PC-3 (cell line): ENCODE measurements around the gene SMOC2. TPM values are rescaled to one million over a fixed set of nuclear protein-coding genes. Genes with fewer than 3 reads are reported as not detected.

Experiments
- ATAC-seq: fragments of 200-7000 bp; cut with Tn5 transposase; 2 replicates; pipeline ENCODE4 v1.9.1; 2020; ENCODE audit warnings: mild to moderate bottlenecking, moderate library complexity
- BruUV-seq: library from RNA; stranded (reverse); fragments of 400-500 nt; replicated peaks from 2 replicates; lab custom pipeline; 2021; lab: Mats Ljungman, UMichigan
- CTCF ChIA-PET: fragments of 300-600 bp; sonication (Branson Sonifier 250); formaldehyde crosslinking; loops from one replicate; lab custom pipeline; 2022; ENCODE audit warnings: antibody characterized with exemption; lab: Charles Lee
- POLR2A ChIA-PET: fragments of 300-600 bp; sonication (Branson Sonifier 250); formaldehyde crosslinking; loops from one replicate; lab custom pipeline; 2022; ENCODE audit warnings: antibody characterized with exemption; ENCODE audit not compliant: unreplicated experiment; lab: Charles Lee
- DNase-seq: peaks from one replicate; pipeline ENCODE4 v3.0.0-alpha.2; 2015
- H2AFZ ChIP-seq: fragments of 300-600 bp; sonication (generic); 2 replicates; pipeline ENCODE4 v1.6.0; 2016; ENCODE audit warnings: antibody characterized with exemption, low read length
- H3F3A ChIP-seq: fragments of 300-600 bp; sonication (generic); one replicate; pipeline ENCODE4 v1.6.0; 2017; ENCODE audit warnings: antibody characterized with exemption, low read length, control low read depth, mild to moderate bottlenecking; ENCODE audit not compliant: unreplicated experiment
- H3K27ac ChIP-seq: fragments of 300-600 bp; sonication (generic); 2 replicates; pipeline ENCODE4 v1.5.1; 2016; ENCODE audit warnings: mild to moderate bottlenecking, low read length
- H3K27me3 ChIP-seq: fragments of 300-600 bp; sonication (generic); 2 replicates; pipeline ENCODE4 v1.6.1; 2016; ENCODE audit warnings: low read length, mixed read lengths
- H3K36me3 ChIP-seq: fragments of 300-600 bp; sonication (generic); 2 replicates; pipeline ENCODE4 v1.6.1; 2016; ENCODE audit warnings: low read depth, mixed run types, low read length, mixed read lengths
- H3K4me1 ChIP-seq: fragments of 300-600 bp; sonication (generic); 2 replicates; pipeline ENCODE4 v1.5.1; 2016; ENCODE audit warnings: low read length; ENCODE audit not compliant: insufficient read depth
- H3K4me2 ChIP-seq: fragments of 300-600 bp; sonication (generic); 2 replicates; pipeline ENCODE4 v1.6.0; 2016; ENCODE audit warnings: low read length
- H3K4me3 ChIP-seq: fragments of 300-600 bp; sonication (generic); 2 replicates; pipeline ENCODE4 v1.5.1; 2016; ENCODE audit warnings: mild to moderate bottlenecking, low read length, mixed read lengths
- H3K79me2 ChIP-seq: fragments of 300-600 bp; sonication (generic); 2 replicates; pipeline ENCODE4 v1.6.1; 2017; ENCODE audit warnings: low read length, mixed read lengths
- H3K9ac ChIP-seq: fragments of 300-600 bp; sonication (generic); 2 replicates; pipeline ENCODE4 v1.6.0; 2016; ENCODE audit warnings: mild to moderate bottlenecking, low read length
- H3K9me2 ChIP-seq: fragments of 300-600 bp; sonication (generic); replicated peaks from 2 replicates; pipeline ENCODE4 v1.6.1; 2016; ENCODE audit warnings: mixed run types, low read length, mixed read lengths
- H3K9me3 ChIP-seq: fragments of 300-600 bp; sonication (generic); 2 replicates; pipeline ENCODE4 v1.6.1; 2016; ENCODE audit warnings: low read length, mixed read lengths
- H4K20me1 ChIP-seq: fragments of 300-600 bp; sonication (generic); 2 replicates; pipeline ENCODE4 v1.6.1; 2016; ENCODE audit warnings: low read length, mixed read lengths
- CTCF ChIP-seq: fragments of 300-600 bp; sonication (generic); conservative IDR thresholded peaks from 2 replicates; pipeline ENCODE4 v1.5.1; 2017; ENCODE audit warnings: antibody characterized with exemption, low read depth, mild to moderate bottlenecking, low read length
- EZH2 ChIP-seq: fragments of 300-600 bp; sonication (generic); IDR thresholded peaks from one replicate; pipeline ENCODE4 v1.6.1; 2017; ENCODE audit warnings: antibody characterized with exemption, mild to moderate bottlenecking, low read length; ENCODE audit not compliant: unreplicated experiment
- EZH2phosphoT487 ChIP-seq: fragments of 300-600 bp; sonication (generic); IDR thresholded peaks from 2 replicates; pipeline ENCODE4 v1.6.1; 2018; ENCODE audit warnings: mild to moderate bottlenecking, antibody characterized with exemption, low read length, borderline replicate concordance
- intact Hi-C: fragments of 100-400 bp; cut with micrococcal nuclease; formaldehyde crosslinking; loops from 2 replicates; pipeline ENCODE4 v1.9.0; 2023
- total RNA-seq: library from RNA; depleted of rRNA; stranded (reverse); fragments of >200 nt; gene quantifications from 2 replicates; pipeline ENCODE4 v1.2.3, GENCODE V29; 2014

The SMOC2 gene
- total RNA-seq, 1 experiment from 2014 or later, result not detected

- Histone ChIP-seq H3K79me2 (no peaks in the 10 kb centered on the region), H3K9me3 (no peaks in the 10 kb centered on the region), H2AFZ (no peak overlapping the region), H3K4me2 (no peak overlapping the region), H3K4me3 (no peak overlapping the region), H3K27ac (no peak overlapping the region), H3K36me3 (no peaks in the 10 kb centered on the region), H4K20me1 (no peaks in the 10 kb centered on the region), H3K9me2 (no peaks in the 10 kb centered on the region), H3K9ac (no peak overlapping the region), H3K27me3 (peaks cover 7% of the 10 kb centered on the region; the same call in 1 of the 2 replicates), H3K4me1 (no peaks in the 10 kb centered on the region), H3F3A (no peaks in the 10 kb centered on the region)
- ATAC-seq (no peak), DNase-seq (no peak)
- TF ChIP-seq CTCF (no peak), EZH2 (no peak), EZH2phosphoT487 (no peak)
- BruUV-seq, result no TSS peak
- intact Hi-C loops, result no loop called here
- ChIA-PET POLR2A (no interaction called here), CTCF (no interaction called here)
Observed at GRCh38 chr6:168455847-168456530, 15.0 kb downstream of the SMOC2 start.

- Histone ChIP-seq H3K4me3 (no peak overlapping the region), H3K9me3 (no peaks in the 10 kb centered on the region), H3K9ac (no peak overlapping the region), H4K20me1 (no peaks in the 10 kb centered on the region), H3K36me3 (no peaks in the 10 kb centered on the region), H3K79me2 (no peaks in the 10 kb centered on the region), H3K9me2 (no peaks in the 10 kb centered on the region), H3K4me2 (no peak overlapping the region), H3K27me3 (peaks cover 6% of the 10 kb centered on the region; the same call in 1 of the 2 replicates), H3F3A (no peaks in the 10 kb centered on the region), H3K27ac (no peak overlapping the region), H3K4me1 (no peaks in the 10 kb centered on the region), H2AFZ (no peak overlapping the region)
- intact Hi-C loops, result no loop called here
- no peak for DNase-seq
- ATAC-seq, result no peak
- BruUV-seq, result no TSS peak
- CTCF ChIA-PET, result no interaction called here
- POLR2A ChIA-PET, result no interaction called here
- TF ChIP-seq EZH2phosphoT487 (no peak), CTCF (no peak), EZH2 (no peak)
Observed at GRCh38 chr6:168456907-168457652, 16.1 kb downstream of the SMOC2 start.

- no peaks in the 10 kb centered on the region for H3K9me3 ChIP-seq
- no peak for ATAC-seq
- POLR2A ChIA-PET, result no interaction called here
- H3K27me3 ChIP-seq, result peaks cover 8% of the 10 kb centered on the region; the same call in 1 of the 2 replicates
- H3K4me3 ChIP-seq, result no peak overlapping the region
- H3K36me3 ChIP-seq, result no peaks in the 10 kb centered on the region
- no peaks in the 10 kb centered on the region for H3K79me2 ChIP-seq
- H3F3A ChIP-seq, result no peaks in the 10 kb centered on the region
- no peaks in the 10 kb centered on the region for H3K4me1 ChIP-seq
- intact Hi-C loops, result no loop called here
- no peak for TF ChIP-seq CTCF
- no peak for TF ChIP-seq EZH2phosphoT487
- no peak for TF ChIP-seq EZH2
- DNase-seq, result no peak
- H4K20me1 ChIP-seq, result no peaks in the 10 kb centered on the region
- no peak overlapping the region for H3K4me2 ChIP-seq
- CTCF ChIA-PET, result no interaction called here
- H3K9me2 ChIP-seq, result no peaks in the 10 kb centered on the region
- H2AFZ ChIP-seq, result no peak overlapping the region
- H3K27ac ChIP-seq, result no peak overlapping the region
- H3K9ac ChIP-seq, result no peak overlapping the region
- BruUV-seq, result no TSS peak
Observed at GRCh38 chr6:168457653-168457934, 16.6 kb downstream of the SMOC2 start.
